IPS-NIHi11 (cell line): ENCODE results near the gene ZNF805.
"Not testable (repeated sequence)": the region's sequence is repeated elsewhere in the genome, so short reads cannot be mapped to it uniquely, and the experiment has no call there.

Experiments
- DNase-seq: peaks from one replicate; pipeline ENCODE4 v3.0.0; 2012; ENCODE audit warnings: mixed read lengths, low spot score

ZNF805 gene

GRCh38 chr19:57269515-57270250, 29.3 kb downstream of the ZNF805 start:
- DNase-seq = no peak

DNA sequence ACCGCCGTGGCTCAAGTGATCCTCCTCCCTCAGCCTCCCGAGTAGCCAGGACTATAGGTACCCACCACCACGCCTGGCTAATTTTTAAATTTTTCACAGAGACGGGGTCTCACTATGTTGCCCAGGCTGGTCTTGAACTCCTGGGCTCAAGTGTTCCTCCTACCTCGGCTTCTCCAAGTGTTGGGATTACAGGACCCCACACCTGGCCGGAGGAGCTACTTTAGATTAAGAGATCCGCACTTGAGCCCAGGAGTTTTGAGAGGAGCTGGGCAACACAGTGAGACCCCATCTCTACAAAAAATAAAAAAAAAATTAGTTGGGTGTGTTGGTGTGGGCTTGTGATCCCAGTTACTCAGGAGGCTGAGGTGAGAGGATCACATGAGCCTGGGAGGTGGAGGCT, 30.8 kb downstream of the ZNF805 start:
- no peak for DNase-seq

DNA sequence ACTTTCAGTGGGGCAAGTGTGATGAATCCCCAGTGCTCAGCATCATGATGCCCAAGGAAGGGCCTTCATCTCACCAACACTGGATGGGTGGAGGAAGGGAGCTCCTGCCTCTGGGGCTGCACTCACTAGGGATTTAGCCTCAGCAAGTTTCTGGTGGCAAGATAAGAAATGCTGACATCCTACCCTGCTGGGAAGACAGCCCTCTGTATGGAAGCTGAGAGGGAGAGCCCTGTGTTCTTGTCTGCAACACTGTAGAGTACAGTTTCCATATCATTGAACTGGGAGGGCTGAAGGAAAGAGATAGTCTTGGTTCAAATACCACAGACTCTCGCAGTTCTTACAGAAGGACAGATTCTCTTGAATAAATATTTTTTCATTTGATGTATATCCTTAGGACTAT, 32.6 kb downstream of the ZNF805 start:
- DNase-seq = no peak

- no peak for DNase-seq
Measured at GRCh38 chr19:57276430-57276829, 36.0 kb downstream of the ZNF805 start.

DNA sequence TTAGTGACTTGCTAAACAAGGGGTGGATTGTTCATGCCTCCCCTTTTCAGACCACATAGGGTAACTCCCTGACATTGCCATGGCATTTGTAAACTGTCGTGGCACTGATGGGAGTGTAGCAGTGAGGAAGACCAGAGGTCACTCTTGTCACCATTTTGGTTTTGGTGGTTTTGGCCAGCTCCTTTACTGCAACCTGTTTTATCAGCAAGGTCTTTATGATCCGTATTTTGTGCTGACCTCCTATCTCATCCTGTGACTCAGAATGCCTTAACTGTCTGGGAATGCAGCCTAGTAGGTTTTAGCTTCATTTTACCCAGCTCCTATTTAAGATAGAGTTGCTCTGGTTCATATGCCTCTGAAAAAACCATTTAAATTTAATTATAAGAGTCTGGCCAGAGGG, 38.0 kb downstream of the ZNF805 start:
- not testable (repeated sequence) for DNase-seq

- peak; percentile 95 for DNase-seq
Measured at GRCh38 chr19:57279418-57280164, 39.2 kb downstream of the ZNF805 start.

- DNase-seq = peak; percentile 100
Measured at GRCh38 chr19:57280165-57280961, 39.9 kb downstream of the ZNF805 start, which contains the start of gene ZNF460. TSS of gene ZNF460 (plus strand) at chr19:57280485. CDS start at chr19:57280807, 322 bp downstream.

DNA sequence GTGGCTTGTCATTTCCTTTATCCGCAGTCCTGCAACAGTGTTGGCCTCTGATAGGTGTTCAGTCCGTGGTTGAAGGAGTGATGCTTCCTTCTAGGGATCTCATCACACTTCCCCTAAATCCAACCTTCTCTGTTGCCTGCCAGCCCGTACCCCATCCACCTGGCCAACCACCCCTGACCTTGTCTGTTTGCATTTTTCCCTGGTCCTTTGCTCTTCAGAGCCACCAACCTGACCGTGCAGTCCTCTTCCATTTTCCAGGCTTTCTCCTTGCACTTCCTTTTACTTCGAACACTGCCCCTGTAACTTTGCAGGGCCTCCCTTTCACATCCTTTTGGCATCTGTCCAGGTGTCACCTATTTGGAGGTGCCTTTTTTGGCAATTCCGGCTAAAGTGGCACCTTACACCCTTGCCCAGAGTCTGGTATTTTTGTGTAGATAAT, 40.5 kb downstream of the ZNF805 start:
- DNase-seq = no peak

DNA sequence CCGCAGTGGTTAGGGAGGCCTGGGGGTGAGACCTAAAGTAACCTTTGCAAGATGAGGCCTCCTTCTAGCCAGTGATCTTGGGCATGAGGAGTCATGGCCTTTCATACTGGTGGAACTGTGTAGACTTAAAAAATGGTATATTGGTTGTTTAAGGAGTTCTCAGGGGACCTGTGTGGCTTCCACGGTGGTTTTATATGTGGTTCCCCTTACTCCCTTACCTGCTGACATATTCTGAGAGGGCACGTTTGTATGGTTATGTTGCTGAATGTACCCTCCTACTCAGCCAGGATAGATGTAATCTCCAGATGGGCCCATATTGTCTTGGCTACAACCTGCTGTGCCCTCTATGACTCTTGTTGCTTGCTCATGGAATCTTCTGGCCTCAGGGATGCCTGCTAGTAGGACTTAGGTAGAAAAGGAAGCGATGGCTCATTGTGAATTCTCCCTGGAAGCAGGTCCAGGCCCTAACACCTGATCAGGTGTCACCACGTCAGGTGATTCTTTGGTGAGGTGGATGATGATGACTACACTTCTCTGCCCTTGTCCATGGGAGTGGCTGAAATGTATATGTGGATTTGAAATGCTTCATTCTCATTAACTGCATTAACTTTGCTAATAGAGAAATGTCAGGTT, 41.7 kb downstream of the ZNF805 start:
- DNase-seq = no peak

- DNase-seq = no peak
Measured at GRCh38 chr19:57288373-57288772, 47.9 kb downstream of the ZNF805 start.

DNA sequence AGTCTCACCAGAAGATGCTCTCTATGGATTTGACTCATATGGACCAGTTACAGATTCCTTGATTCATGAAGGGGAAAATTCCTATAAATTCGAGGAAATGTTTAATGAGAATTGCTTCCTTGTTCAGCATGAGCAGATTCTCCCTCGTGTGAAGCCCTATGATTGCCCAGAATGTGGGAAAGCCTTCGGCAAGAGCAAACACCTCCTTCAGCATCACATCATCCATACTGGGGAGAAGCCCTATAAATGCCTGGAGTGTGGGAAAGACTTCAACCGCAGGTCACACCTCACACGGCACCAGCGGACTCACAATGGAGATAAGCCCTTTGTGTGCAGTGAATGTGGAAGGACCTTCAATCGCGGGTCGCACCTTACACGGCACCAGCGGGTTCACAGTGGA, 50.5 kb downstream of the ZNF805 start:
- no peak for DNase-seq

DNA sequence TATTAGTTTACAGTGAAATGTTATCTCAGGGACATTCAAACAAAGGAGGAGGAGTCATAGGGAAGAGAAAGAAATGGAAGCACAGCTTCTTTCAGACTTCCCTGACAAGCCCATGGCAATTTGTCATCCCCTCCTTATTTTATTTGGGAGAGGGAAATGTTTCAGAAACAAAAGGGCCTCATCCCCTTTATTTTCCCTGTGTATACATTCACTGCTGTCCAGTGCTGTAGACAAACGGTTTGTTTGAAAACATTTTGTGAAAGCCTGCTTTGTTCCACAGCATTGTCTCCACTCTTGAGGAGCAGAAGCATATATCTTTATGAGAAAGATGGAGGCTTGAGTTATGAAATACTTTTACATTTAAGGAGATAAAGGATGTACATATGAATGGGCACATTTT, 52.1 kb downstream of the ZNF805 start:
- no peak for DNase-seq

DNA sequence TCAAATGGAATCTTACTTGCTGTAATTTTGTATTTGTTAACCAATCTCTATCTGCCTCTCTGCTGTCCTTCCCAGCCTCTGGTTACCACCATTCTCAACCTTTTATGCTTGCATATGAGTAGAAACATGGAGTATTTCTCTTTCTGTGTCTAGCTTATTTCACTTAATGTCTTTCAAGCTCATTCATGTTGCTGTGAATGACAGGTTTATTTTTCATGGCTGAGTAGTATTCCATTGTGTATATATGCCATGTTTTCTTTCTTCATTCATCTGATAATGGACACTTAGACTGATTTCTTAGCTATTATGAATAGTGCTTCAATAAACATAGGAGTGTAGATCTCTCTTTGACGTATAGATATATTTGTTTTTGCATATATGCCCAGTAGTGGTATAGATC, 53.3 kb downstream of the ZNF805 start:
- no peak for DNase-seq

DNA sequence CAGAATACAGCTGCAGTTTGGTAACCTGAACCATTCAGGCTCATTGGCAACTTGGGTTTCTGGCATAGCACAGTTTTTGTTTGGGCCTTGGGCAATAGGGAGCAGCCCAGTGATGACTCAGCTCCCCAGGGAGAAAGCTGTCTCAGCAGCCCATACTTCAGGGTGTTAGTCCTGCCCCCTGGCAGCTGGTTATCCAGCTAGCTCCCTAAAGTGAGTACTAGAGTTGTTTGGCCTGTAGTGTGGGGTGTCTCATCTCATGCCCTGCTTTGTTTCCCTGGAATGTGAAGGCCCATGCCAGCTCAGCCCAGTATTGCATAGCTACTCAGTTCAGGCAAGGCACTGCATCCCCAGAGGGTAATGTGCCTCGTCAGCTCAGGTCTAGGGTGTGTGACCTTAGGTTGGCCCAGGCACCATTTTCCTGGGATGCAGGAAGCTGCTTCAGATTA, 61.6 kb downstream of the ZNF805 start:
- DNase-seq = no peak

DNA sequence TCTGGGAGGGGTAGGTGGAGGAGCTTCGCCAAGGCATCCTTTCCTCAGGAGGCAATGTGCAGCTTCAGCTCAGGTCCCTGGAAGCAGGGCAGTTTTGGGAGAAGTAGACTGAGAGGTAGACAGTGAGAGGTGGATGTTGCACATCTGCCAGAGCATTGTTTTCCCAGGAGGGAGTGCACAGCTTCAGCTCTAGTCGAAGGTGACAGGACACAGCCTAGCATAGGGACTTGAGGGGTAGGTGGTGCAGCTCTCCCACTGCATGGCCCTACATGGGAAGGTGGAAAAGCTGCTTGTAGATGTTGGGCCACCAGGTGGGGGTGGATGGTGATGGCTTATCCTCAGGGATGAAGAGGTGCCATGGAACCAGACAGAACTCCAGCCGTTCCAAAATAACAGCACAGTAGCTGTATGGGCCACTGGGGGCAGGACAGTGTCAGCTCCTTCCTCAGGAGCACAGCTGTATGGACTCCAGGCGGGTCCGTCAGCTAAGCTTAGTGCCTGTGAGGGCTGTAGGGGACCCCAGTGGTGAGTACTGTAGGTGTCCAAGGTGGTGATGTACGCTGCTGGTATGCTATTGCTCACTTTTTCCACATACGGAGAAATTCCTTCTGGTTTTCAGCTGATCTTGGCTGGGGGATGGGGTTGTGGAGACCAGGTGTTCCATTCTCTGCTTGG, 62.4 kb downstream of the ZNF805 start:
- peak; percentile 21 for DNase-seq
